Colonic mucosa (tissue), 4 donors: ENCODE measurements around the gene CETN3. TPM values are rescaled to one million over a fixed set of nuclear protein-coding genes. Genes with fewer than 3 reads are reported as not detected.

Experiments
- DNase-seq: peaks from one replicate; pipeline ENCODE4 v3.0.0-alpha.2; 2020
- H3K27ac ChIP-seq: fragments of 200-600 bp; one replicate; pipeline ENCODE4 v1.8.0; 2021
- H3K27me3 ChIP-seq: fragments of 200-600 bp; one replicate; pipeline ENCODE4 v1.8.0; 2021
- H3K36me3 ChIP-seq: fragments of 200-600 bp; one replicate; pipeline ENCODE4 v1.8.0; 2021
- H3K4me1 ChIP-seq: fragments of 200-600 bp; one replicate; pipeline ENCODE4 v1.8.0; 2021; ENCODE audit warnings: mild to moderate bottlenecking
- H3K4me3 ChIP-seq: fragments of 200-600 bp; one replicate; pipeline ENCODE4 v1.8.0; 2021
- H3K9ac ChIP-seq, 2 donors: one replicate each; pipeline ENCODE4 v1.7.0; 2013; ENCODE audit warnings: control low read depth in 2 of 2, low read depth in 2 of 2, low read length in 2 of 2
- H3K9me3 ChIP-seq: fragments of 200-600 bp; one replicate; pipeline ENCODE4 v1.8.0; 2021
- intact Hi-C: fragments of 100-400 bp; cut with DNase I; formaldehyde crosslinking; loops from one replicate; pipeline ENCODE4 v1.14.1; 2022
- total RNA-seq, 2 donors: library from RNA; stranded (reverse); fragmentation: NEBNext Ultra II Directional in 1 of 2; extraction: Animal tissue kit (Norgen Biotek cat#: 25700) in 1 of 2; gene quantifications; one replicate each; pipeline ENCODE4 v1.2.1, GENCODE V29; 2021
- TF ChIP-seq, protein P1 (sequence below): fragments of 200-600 bp; IDR thresholded peaks from one replicate; pipeline ENCODE4 v1.8.0; 2022; ENCODE audit warnings: antibody characterized with exemption, mild to moderate bottlenecking
- donor health status: healthy.
- donor health status: DM: no; HTN: no; CAD: no.
- donor health status: DM: no; HTN: no; CAD: no.

The CETN3 gene
- total RNA-seq, 2 donors from 2014 or later: 18.2 to 25.7 TPM

DNA sequence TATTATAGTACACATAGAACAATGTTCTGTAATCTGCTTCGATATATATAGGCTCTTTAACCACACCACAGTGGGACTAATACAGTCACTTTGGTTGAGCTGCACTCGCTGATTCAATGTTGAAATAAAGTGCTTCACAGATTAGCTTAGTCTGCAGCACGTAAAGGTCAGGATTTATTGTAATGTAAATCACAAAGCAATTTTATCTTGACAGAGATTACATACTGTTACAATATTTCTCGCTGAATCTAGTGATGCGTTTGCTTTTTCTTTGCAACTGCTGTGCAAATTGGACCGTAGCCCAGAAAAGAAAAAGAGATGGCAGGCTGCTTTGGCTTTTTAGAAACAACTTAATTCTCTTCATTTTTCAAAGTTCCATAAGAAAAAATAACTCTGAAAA lies 52.9 kb downstream of the CETN3 start:
- no peak overlapping the region for H3K4me3 ChIP-seq
- H3K27me3 ChIP-seq: no peaks in the 10 kb centered on the region
- DNase-seq: no peak
- no peaks in the 10 kb centered on the region for H3K36me3 ChIP-seq
- intact Hi-C loops: no loop called here
- no peaks in the 10 kb centered on the region for H3K9me3 ChIP-seq
- H3K27ac ChIP-seq: no peak overlapping the region
- no peaks in the 10 kb centered on the region for H3K4me1 ChIP-seq
- H3K9ac ChIP-seq: no peak overlapping the region
- TF ChIP-seq, protein P1, sequence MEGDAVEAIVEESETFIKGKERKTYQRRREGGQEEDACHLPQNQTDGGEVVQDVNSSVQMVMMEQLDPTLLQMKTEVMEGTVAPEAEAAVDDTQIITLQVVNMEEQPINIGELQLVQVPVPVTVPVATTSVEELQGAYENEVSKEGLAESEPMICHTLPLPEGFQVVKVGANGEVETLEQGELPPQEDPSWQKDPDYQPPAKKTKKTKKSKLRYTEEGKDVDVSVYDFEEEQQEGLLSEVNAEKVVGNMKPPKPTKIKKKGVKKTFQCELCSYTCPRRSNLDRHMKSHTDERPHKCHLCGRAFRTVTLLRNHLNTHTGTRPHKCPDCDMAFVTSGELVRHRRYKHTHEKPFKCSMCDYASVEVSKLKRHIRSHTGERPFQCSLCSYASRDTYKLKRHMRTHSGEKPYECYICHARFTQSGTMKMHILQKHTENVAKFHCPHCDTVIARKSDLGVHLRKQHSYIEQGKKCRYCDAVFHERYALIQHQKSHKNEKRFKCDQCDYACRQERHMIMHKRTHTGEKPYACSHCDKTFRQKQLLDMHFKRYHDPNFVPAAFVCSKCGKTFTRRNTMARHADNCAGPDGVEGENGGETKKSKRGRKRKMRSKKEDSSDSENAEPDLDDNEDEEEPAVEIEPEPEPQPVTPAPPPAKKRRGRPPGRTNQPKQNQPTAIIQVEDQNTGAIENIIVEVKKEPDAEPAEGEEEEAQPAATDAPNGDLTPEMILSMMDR: no peak

DNA sequence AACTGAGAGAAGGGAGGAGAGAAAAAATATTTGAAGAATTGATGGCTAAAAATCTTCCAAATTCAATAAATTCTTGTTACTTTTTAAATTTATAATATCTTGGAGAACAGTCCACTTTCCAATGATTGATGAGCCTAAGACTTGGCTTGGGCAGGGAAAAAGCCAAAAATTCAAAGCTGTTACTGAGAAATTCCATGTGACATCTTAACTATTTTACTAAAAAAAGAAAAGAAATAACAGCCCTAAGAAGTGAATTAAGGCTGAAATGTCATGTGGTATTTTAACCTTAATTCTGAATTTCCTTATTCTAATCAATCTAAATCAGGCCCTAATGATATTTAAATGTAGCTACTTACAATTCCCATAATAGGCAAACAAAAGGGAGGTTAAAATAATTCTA lies 53.4 kb downstream of the CETN3 start:
- DNase-seq: no peak
- Histone ChIP-seq H3K9ac (no peak overlapping the region), H3K27ac (no peak overlapping the region), H3K36me3 (no peaks in the 10 kb centered on the region), H3K4me3 (no peak overlapping the region), H3K9me3 (no peaks in the 10 kb centered on the region), H3K4me1 (no peaks in the 10 kb centered on the region), H3K27me3 (no peaks in the 10 kb centered on the region)
- TF ChIP-seq, protein P1: no peak
- intact Hi-C loops: no loop called here

DNA sequence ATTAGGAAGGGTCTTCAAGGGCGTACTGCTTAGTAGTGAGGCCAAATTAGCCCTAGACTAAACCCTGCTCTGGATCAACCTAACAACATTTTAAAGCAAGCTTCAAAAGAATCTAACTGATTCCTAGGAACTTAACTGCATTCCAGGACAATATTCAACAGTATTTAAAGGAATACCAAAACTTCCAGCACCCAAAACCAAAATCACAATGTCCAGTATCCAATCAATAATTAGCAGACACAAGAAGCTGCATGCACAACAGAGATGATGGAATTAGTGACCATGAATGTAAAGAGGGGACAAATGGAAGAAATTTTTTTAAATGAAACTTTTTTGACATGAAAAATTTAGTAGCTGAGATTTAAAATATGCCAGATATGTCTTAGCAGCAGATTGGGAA lies 53.9 kb downstream of the CETN3 start:
- Histone ChIP-seq H3K36me3 (no peaks in the 10 kb centered on the region), H3K9ac (no peak overlapping the region), H3K4me3 (no peak overlapping the region), H3K9me3 (no peaks in the 10 kb centered on the region), H3K4me1 (no peaks in the 10 kb centered on the region), H3K27ac (no peak overlapping the region), H3K27me3 (no peaks in the 10 kb centered on the region)
- DNase-seq: no peak
- intact Hi-C loops: no loop called here
- TF ChIP-seq, protein P1: no peak

DNA sequence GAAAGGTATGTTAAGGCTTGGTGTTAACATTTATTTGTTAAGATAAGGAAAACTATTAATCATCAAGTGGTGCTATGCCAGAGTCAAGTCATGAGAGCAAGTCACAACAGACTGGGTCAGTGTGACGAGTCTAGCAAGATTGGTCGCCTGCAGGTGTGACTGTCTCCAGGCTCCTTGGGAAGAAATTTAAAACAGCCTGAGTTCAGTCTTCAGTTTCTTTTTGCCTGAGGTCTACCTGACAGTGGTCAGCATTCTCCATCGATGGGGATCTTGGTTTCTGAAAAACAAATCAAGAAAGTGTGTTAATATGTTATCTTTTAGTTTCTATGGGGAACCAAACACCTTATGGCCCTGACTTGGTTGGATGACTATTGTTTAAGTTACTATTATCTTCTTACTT lies 56.3 kb downstream of the CETN3 start:
- intact Hi-C loops: no loop called here
- no peak for DNase-seq

DNA sequence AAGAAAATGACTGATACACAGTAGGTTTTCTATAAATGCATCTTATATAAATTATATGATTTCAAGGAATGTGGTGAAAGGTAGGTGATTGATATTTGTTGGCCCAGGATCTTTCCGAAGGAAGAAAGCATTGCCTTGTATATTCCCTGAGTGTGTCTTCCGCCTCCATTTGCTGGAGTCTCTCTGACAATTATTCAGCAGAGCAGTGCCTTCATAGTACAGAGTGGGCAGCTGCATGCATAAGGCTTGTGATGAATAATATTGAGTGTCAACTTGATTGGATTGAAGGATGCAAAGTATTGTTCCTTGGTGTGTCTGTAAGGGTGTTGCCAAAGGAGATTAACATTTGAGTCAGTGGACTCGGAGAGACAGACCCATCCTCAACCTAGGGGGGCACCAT lies 58.5 kb downstream of the CETN3 start:
- DNase-seq: no peak
- intact Hi-C loops: no loop called here
- no peaks in the 10 kb centered on the region for H3K27me3 ChIP-seq
- H3K9me3 ChIP-seq: no peaks in the 10 kb centered on the region
- H3K4me1 ChIP-seq: no peaks in the 10 kb centered on the region
- H3K9ac ChIP-seq: no peak overlapping the region
- H3K4me3 ChIP-seq: no peak overlapping the region
- no peak overlapping the region for H3K27ac ChIP-seq
- no peaks in the 10 kb centered on the region for H3K36me3 ChIP-seq
- TF ChIP-seq, protein P1: no peak

More for the DNA sequence above, 56.3 kb downstream of the CETN3 start:
- H3K4me1 ChIP-seq: no peaks in the 10 kb centered on the region
- H3K4me3 ChIP-seq: no peak overlapping the region
- no peak overlapping the region for H3K27ac ChIP-seq
- no peak overlapping the region for H3K9ac ChIP-seq
- no peaks in the 10 kb centered on the region for H3K27me3 ChIP-seq
- no peaks in the 10 kb centered on the region for H3K36me3 ChIP-seq
- H3K9me3 ChIP-seq: no peaks in the 10 kb centered on the region
- TF ChIP-seq, protein P1: no peak

DNA sequence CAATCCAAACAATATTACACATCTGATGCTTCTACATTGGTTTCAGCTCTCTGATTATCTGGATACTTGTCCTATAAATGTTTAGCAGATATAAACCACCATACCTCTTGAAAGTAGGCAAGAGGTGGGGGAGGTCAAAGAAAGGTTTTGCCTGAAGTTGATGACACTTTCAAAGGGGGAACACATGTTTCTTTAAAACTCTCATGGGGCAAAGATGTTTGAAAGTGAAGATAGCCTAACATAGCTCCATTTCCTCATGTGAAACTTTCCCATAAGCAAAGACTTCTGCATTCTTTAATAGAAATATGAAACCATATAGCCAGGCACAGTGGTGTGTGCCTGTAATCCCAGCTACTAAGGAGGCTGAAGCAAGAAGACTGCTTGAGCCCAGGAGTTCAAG lies 62.1 kb downstream of the CETN3 start:
- no peaks in the 10 kb centered on the region for H3K36me3 ChIP-seq
- intact Hi-C loops: no loop called here
- no peak overlapping the region for H3K4me3 ChIP-seq
- H3K4me1 ChIP-seq: no peaks in the 10 kb centered on the region
- no peak for DNase-seq
- no peak overlapping the region for H3K27ac ChIP-seq
- H3K27me3 ChIP-seq: no peaks in the 10 kb centered on the region
- no peaks in the 10 kb centered on the region for H3K9me3 ChIP-seq
- TF ChIP-seq, protein P1: no peak
- H3K9ac ChIP-seq: no peak overlapping the region
